NCI-H2227 (cell line): ENCODE data around the gene RPS14.
"Not testable (repeated sequence)": the region's sequence is repeated elsewhere in the genome, so short reads cannot be mapped to it uniquely, and the experiment has no call there.

Experiments
- DNase-seq: peaks from one replicate; lab custom pipeline; 2025; ENCODE audit not compliant: unreplicated experiment; lab: John Stamatoyannopoulos, UW

Gene RPS14

GRCh38 chr5:150481708-150481965 is 32.1 kb upstream of the RPS14 start:
- no peak for DNase-seq

- DNase-seq, result no peak
These were observed 29.9 kb upstream of the RPS14 start for GRCh38 chr5:150479416-150479815.

GRCh38 chr5:150476568-150476967 is 27.0 kb upstream of the RPS14 start:
- not testable (repeated sequence) for DNase-seq

GRCh38 chr5:150473673-150474358 is 24.3 kb upstream of the RPS14 start:
- no peak for DNase-seq

- no peak for DNase-seq
These were observed 20.4 kb upstream of the RPS14 start for GRCh38 chr5:150469718-150470469.

- no peak for DNase-seq
These were observed 18.7 kb upstream of the RPS14 start for GRCh38 chr5:150468206-150468605.

GRCh38 chr5:150465927-150466326 is 16.4 kb upstream of the RPS14 start:
- no peak for DNase-seq

GRCh38 chr5:150464554-150465012 is 15.0 kb upstream of the RPS14 start:
- no peak for DNase-seq

- DNase-seq, result peak; percentile 22
These were observed 11.7 kb upstream of the RPS14 start for GRCh38 chr5:150461231-150461630.

- DNase-seq, result no peak
These were observed 11.2 kb upstream of the RPS14 start for GRCh38 chr5:150460781-150461180.

GRCh38 chr5:150458802-150459557 is 9.4 kb upstream of the RPS14 start:
- peak; percentile 83 for DNase-seq

- no peak for DNase-seq
These were observed 8.2 kb upstream of the RPS14 start for GRCh38 chr5:150457562-150458240.

GRCh38 chr5:150457121-150457520 is 7.6 kb upstream of the RPS14 start:
- DNase-seq, result no peak

GRCh38 chr5:150454492-150455229 is 5.1 kb upstream of the RPS14 start:
- DNase-seq, result no peak

GRCh38 chr5:150454027-150454426 is 4.5 kb upstream of the RPS14 start:
- not testable (repeated sequence) for DNase-seq

- DNase-seq, result no peak
These were observed 3.4 kb upstream of the RPS14 start for GRCh38 chr5:150452914-150453313.

GRCh38 chr5:150451594-150451993 is 2.1 kb upstream of the RPS14 start:
- DNase-seq, result no peak

GRCh38 chr5:150448952-150449516 is 505 bp downstream of the RPS14 start:
- no peak for DNase-seq

GRCh38 chr5:150448334-150448733 is 1.2 kb downstream of the RPS14 start:
- DNase-seq, result no peak

GRCh38 chr5:150447188-150447587 is 2.4 kb downstream of the RPS14 start:
- no peak for DNase-seq
